Activated CD8-positive, alpha-beta memory T cell treated with anti-CD3 and anti-CD28 coated beads for 36 hours (primary cell): ENCODE results near the gene HAND1. TPM values are rescaled to one million over a fixed set of nuclear protein-coding genes. Genes with fewer than 3 reads are reported as not detected.

Experiments used
- CTCF ChIA-PET: fragments of 350-600 bp; sonication (Branson Sonifier 250); formaldehyde crosslinking; loops from one replicate; lab custom pipeline; 2021; ENCODE audit warnings: antibody characterized with exemption; lab: Charles Lee
- POLR2A ChIA-PET: fragments of 350-600 bp; sonication (Branson Sonifier 250); formaldehyde crosslinking; loops from one replicate; lab custom pipeline; 2021; ENCODE audit warnings: antibody characterized with exemption; lab: Charles Lee
- total RNA-seq, 2 experiments: library from RNA; stranded (reverse); gene quantifications; one replicate each; pipeline ENCODE4 v1.2.3, GENCODE V29; 2021

HAND1 gene
- total RNA-seq, 2 experiments from 2014 or later, result not detected

GRCh38 chr5:154508114-154508513 is 30.1 kb upstream of the HAND1 start:
- POLR2A ChIA-PET, result no interaction called here

GRCh38 chr5:154506716-154507080 is 28.7 kb upstream of the HAND1 start:
- POLR2A ChIA-PET, result no interaction called here
- CTCF ChIA-PET, result interaction anchor here (1.6 kb wide), 1 partner anchor 12 kb away, joined by 5 read pairs; no protein-coding TSS in a partner anchor

More at GRCh38 chr5:154508114-154508513, 30.1 kb upstream of the HAND1 start:
- CTCF ChIA-PET, result no interaction called here

GRCh38 chr5:154506049-154506715 is 28.2 kb upstream of the HAND1 start:
- ChIA-PET POLR2A (no interaction called here), CTCF (interaction anchor here (1.6 kb wide), 1 partner anchor 12 kb away, joined by 5 read pairs; no protein-coding TSS in a partner anchor)

- CTCF ChIA-PET, result interaction anchor here (1.6 kb wide), 1 partner anchor 11 kb away, joined by 5 read pairs; no protein-coding TSS in a partner anchor
- POLR2A ChIA-PET, result no interaction called here
These were observed 27.5 kb upstream of the HAND1 start for GRCh38 chr5:154505567-154505966.

GRCh38 chr5:154503698-154504039 is 25.6 kb upstream of the HAND1 start:
- CTCF ChIA-PET, result interaction anchor here (0.7 kb wide), 1 partner anchor 9 kb away, joined by 4 read pairs; no protein-coding TSS in a partner anchor
- POLR2A ChIA-PET, result no interaction called here

- POLR2A ChIA-PET, result no interaction called here
- CTCF ChIA-PET, result interaction anchor here (0.6 to 1.1 kb wide), 2 partner anchors 25 to 97 kb away, joined by 3 read pairs; no protein-coding TSS in a partner anchor
These were observed 24.2 kb upstream of the HAND1 start for GRCh38 chr5:154502180-154502579.

GRCh38 chr5:154501566-154501965 is 23.5 kb upstream of the HAND1 start:
- ChIA-PET POLR2A (no interaction called here), CTCF (interaction anchor here (1.1 kb wide), 1 partner anchor 97 kb away, joined by 3 read pairs; no protein-coding TSS in a partner anchor)

GRCh38 chr5:154498994-154499393 is 21.0 kb upstream of the HAND1 start:
- ChIA-PET CTCF (no interaction called here), POLR2A (no interaction called here)

- ChIA-PET POLR2A (no interaction called here), CTCF (no interaction called here)
These were observed 20.6 kb upstream of the HAND1 start for GRCh38 chr5:154498591-154498990.

GRCh38 chr5:154494036-154494435 is 16.0 kb upstream of the HAND1 start:
- ChIA-PET CTCF (interaction anchor here (1.3 kb wide), 1 partner anchor 12 kb away, joined by 5 read pairs; no protein-coding TSS in a partner anchor), POLR2A (no interaction called here)

- POLR2A ChIA-PET, result no interaction called here
- CTCF ChIA-PET, result interaction anchor here (0.7 kb wide), 1 partner anchor 53 kb away, joined by 3 read pairs; no protein-coding TSS in a partner anchor
These were observed 15.2 kb upstream of the HAND1 start for GRCh38 chr5:154493274-154493673.

- ChIA-PET POLR2A (no interaction called here), CTCF (no interaction called here)
These were observed 13.9 kb upstream of the HAND1 start for GRCh38 chr5:154491941-154492340.

GRCh38 chr5:154487541-154487940 is 9.5 kb upstream of the HAND1 start:
- CTCF ChIA-PET, result interaction anchor here (1.2 kb wide), 1 partner anchor 33 kb away, joined by 4 read pairs; no protein-coding TSS in a partner anchor
- POLR2A ChIA-PET, result no interaction called here

GRCh38 chr5:154486427-154486866 is 8.4 kb upstream of the HAND1 start:
- ChIA-PET CTCF (interaction anchor here (1.2 kb wide), 1 partner anchor 35 kb away, joined by 4 read pairs; no protein-coding TSS in a partner anchor), POLR2A (interaction anchor here (0.6 kb wide), 1 partner anchor 1308 kb away, joined by 6 read pairs; no protein-coding TSS in a partner anchor)

- CTCF ChIA-PET, result no interaction called here
- POLR2A ChIA-PET, result no interaction called here
These were observed 7.9 kb upstream of the HAND1 start for GRCh38 chr5:154485850-154486426.

GRCh38 chr5:154485096-154485491 is 7.1 kb upstream of the HAND1 start:
- CTCF ChIA-PET, result no interaction called here
- POLR2A ChIA-PET, result interaction anchor here (1.0 kb wide), 1 partner anchor 35 kb away, joined by 3 read pairs; no protein-coding TSS in a partner anchor

GRCh38 chr5:154484393-154485095 is 6.5 kb upstream of the HAND1 start:
- CTCF ChIA-PET, result interaction anchor here (1.4 to 1.5 kb wide), 2 partner anchors 17 to 37 kb away, joined by 3 to 7 read pairs; no protein-coding TSS in a partner anchor
- POLR2A ChIA-PET, result interaction anchor here (1.0 kb wide), 1 partner anchor 36 kb away, joined by 3 read pairs; no protein-coding TSS in a partner anchor

GRCh38 chr5:154483654-154484392 is 5.8 kb upstream of the HAND1 start:
- ChIA-PET POLR2A (no interaction called here), CTCF (interaction anchor here (1.4 to 1.5 kb wide), 2 partner anchors 16 to 38 kb away, joined by 3 to 7 read pairs; no protein-coding TSS in a partner anchor)
